Measurements from ENCODE around the gene CCL17.
A peak's percentile ranks its signal among the peaks of the same experiment; 100 is the strongest.

CCL17 gene

DNA sequence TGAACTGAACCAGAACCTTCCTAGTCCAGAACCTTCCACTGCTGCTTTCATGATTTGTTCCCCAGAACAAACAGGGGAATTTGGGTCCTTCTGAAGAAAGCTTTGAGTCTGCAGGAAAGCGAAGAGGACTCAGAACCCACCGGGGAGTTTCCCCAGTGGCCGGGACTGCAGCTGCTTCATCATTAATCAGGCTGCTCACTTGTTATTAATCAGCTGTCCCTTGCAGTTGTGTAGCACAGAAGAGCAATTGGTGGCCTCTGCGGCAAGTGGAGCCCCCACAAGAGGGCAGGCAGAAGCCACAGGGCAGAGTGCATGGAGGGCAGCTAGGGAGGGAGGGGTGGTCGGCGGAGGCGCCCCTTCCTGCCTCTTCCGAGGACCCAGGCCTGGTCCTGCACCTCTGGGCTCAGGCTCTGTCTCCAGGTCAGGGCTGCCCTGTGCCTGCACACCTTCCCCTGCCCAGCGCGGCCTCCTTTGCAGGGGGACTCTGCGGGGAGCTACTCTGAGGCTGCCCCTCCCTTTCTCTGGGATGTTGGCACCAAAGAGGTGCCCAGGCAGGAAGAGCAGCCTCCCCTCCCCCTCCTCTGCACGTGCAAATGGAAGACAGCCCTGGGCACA, 6.9 kb downstream of the CCL17 start:
- TF ChIP-seq, protein P1, sequence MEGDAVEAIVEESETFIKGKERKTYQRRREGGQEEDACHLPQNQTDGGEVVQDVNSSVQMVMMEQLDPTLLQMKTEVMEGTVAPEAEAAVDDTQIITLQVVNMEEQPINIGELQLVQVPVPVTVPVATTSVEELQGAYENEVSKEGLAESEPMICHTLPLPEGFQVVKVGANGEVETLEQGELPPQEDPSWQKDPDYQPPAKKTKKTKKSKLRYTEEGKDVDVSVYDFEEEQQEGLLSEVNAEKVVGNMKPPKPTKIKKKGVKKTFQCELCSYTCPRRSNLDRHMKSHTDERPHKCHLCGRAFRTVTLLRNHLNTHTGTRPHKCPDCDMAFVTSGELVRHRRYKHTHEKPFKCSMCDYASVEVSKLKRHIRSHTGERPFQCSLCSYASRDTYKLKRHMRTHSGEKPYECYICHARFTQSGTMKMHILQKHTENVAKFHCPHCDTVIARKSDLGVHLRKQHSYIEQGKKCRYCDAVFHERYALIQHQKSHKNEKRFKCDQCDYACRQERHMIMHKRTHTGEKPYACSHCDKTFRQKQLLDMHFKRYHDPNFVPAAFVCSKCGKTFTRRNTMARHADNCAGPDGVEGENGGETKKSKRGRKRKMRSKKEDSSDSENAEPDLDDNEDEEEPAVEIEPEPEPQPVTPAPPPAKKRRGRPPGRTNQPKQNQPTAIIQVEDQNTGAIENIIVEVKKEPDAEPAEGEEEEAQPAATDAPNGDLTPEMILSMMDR (IDR thresholded peaks at IDR 0.05; ENCODE audit: insufficient read depth, low read depth, low read length, missing control alignments) = no peak
- H3K4me3 ChIP-seq (ENCODE audit: low read depth, low read length) = no peak overlapping the region
- DNase-seq (ENCODE audit: low read depth) = peak; percentile 68

DNA sequence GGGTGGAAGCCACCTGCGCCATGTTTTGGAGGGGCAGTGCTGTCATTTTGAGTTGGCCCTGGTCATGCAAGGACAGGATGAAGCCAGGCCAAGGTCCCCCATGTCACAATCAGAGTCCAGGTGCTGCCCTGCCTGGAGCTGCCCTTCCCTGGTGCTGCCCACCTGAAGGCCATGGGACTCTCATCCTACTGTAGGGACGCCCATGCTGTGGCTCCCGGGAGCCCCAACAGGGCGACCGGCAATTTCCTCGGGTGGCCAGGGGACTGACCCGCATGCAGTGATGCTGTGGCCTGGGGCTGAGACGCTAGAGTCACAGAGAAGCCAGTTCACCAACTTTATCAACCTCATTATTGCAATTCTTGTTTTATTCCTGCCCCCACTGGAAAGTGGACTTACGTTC, 8.0 kb downstream of the CCL17 start:
- H3K4me3 ChIP-seq (ENCODE audit: low read depth, low read length) = no peak overlapping the region
- DNase-seq (ENCODE audit: low read depth) = no peak
- TF ChIP-seq, protein P1 (IDR thresholded peaks at IDR 0.05; ENCODE audit: insufficient read depth, low read depth, low read length, missing control alignments) = no peak

DNA sequence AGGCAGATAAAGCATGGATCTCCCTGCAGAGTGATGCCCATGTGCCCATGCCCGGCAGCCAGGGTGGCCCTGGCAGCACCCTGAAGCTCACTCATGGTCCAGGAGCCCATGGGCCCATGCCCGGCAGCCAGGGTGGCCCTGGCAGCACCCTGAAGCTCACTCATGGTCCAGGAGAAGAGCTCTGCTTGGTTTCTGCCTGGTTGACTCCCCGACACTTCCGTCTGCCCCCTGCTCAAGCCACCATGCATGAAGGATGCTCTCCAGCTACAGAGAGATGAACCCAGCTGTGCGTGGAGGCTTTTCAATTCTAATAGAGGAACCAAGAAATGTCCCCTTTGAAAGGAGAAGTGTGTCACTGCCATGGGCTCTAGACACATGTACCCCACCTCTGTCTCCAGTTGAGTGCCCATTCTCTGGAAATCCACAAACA, 8.7 kb downstream of the CCL17 start:
- TF ChIP-seq, protein P1 (IDR thresholded peaks at IDR 0.05; ENCODE audit: insufficient read depth, low read depth, low read length, missing control alignments) = no peak
- no peak overlapping the region for H3K4me3 ChIP-seq (ENCODE audit: low read depth, low read length)
- peak; percentile 88 for DNase-seq (ENCODE audit: low read depth)

DNA sequence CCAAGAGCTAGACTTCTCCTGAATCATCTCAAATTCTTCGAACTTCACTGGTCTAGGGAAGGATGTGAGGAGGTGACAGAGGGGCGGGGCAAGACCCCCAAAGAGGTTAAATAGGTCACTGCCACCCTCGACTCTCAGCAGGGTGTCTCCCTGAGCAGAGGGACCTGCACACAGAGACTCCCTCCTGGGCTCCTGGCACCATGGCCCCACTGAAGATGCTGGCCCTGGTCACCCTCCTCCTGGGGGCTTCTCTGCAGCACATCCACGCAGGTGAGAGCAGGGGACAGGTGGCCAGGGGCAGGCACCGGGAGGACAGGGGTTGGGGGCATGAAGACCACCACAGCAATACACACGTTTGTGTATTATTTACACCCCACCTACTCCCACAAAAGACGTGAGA, 9.2 kb downstream of the CCL17 start:
- TF ChIP-seq, protein P1 (IDR thresholded peaks at IDR 0.05; ENCODE audit: insufficient read depth, low read depth, low read length, missing control alignments) = no peak
- no peak for DNase-seq (ENCODE audit: low read depth)

DNA sequence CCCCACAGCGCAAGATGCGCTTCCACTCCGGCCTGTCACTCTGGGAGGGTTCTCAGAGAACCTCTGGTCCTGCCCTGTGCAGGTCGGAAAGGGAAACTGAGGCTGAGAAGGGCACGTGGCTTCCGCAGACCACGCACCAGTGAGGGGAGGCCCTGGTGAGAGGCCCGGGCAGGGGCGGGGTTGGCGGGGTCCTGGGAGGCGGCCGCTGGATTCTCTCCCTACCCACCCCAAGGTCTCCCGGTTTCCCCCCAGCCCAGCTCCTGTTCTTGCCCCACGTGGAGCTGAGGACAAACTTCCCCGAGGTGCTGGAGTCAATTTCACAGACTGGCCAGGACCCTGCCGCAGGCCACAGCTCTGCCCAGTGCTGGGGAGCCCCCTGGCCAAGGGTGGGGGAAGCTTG, 11.5 kb downstream of the CCL17 start:
- DNase-seq (ENCODE audit: low read depth) = no peak
- H3K4me3 ChIP-seq (ENCODE audit: low read depth, low read length) = no peak overlapping the region; the same call in 1 of the 2 replicates

More for the DNA sequence above, 9.2 kb downstream of the CCL17 start:
- no peak overlapping the region for H3K4me3 ChIP-seq (ENCODE audit: low read depth, low read length)

DNA sequence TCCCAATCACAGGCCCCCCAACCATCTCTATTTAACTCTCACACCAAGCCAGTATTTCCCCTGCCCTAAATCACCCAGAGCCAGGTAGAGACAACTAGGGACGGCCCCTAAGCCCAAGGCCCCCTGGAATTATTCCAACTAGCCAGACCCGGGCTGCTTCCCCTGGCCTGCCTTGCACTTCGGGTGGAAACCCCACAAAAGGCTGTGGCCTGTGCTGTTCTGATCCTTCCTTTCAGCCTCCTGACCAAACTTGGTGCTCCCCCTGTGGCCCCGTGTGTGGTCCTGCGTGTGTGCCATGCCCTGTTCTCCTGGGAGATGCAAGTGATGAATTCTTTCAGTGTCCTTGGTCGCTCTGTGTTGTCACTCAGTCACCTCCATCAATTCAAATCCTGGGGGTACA, 14.9 kb downstream of the CCL17 start:
- TF ChIP-seq, protein P1 (IDR thresholded peaks at IDR 0.05; ENCODE audit: insufficient read depth, low read depth, low read length, missing control alignments) = no peak
- DNase-seq (ENCODE audit: low read depth) = no peak
- no peak overlapping the region for H3K4me3 ChIP-seq (ENCODE audit: low read depth, low read length)

More for the DNA sequence above, 11.5 kb downstream of the CCL17 start:
- TF ChIP-seq, protein P1 (IDR thresholded peaks at IDR 0.05; ENCODE audit: insufficient read depth, low read depth, low read length, missing control alignments) = no peak
